Esophagus muscularis mucosa (tissue), 4 donors: ENCODE results near the gene SDHC. TPM values are rescaled to one million over a fixed set of nuclear protein-coding genes. Genes with fewer than 3 reads are reported as not detected.
A peak's percentile ranks its signal among the peaks of the same experiment; 100 is the strongest.

Experiments
- DNase-seq: peaks from one replicate; pipeline ENCODE4 v3.0.0-alpha.2; 2017; ENCODE audit errors: extremely low spot score
- H3K27ac ChIP-seq, 4 donors: fragments of 200-600 bp; sonication (generic); replicated peaks in 1 of 4; 1 replicate in 3 of 4; 2 replicates in 1 of 4; pipeline ENCODE4 v1.5.1; 2016 to 2019; ENCODE audit warnings: mild to moderate bottlenecking in 1 of 4
- H3K27me3 ChIP-seq, 4 donors: fragments of 200-600 bp; sonication (generic); one replicate each; pipeline versions ENCODE4 v1.5.1 to v1.6.0; 2016 to 2019
- H3K36me3 ChIP-seq, 4 donors: fragments of 200-600 bp; sonication (generic); one replicate each; pipeline ENCODE4 v1.5.1; 2016 to 2019
- H3K4me1 ChIP-seq, 4 donors: fragments of 200-600 bp; sonication (generic); one replicate each; pipeline ENCODE4 v1.5.1; 2016 to 2019
- H3K4me3 ChIP-seq, 4 donors: fragments of 200-600 bp; sonication (generic); 1 replicate in 2 of 4; 2 replicates in 2 of 4; pipeline ENCODE4 v1.5.1; 2016 to 2019; ENCODE audit warnings: mild to moderate bottlenecking in 4 of 4, moderate library complexity in 1 of 4
- H3K9me3 ChIP-seq, 4 donors: fragments of 200-600 bp; sonication (generic); 1 replicate in 3 of 4; 2 replicates in 1 of 4; pipeline ENCODE4 v1.5.1; 2016 to 2019
- EP300 ChIP-seq: sonication (generic); formaldehyde crosslinking; IDR thresholded peaks from one replicate; pipeline ENCODE4 v1.6.1; 2017; ENCODE audit warnings: antibody characterized with exemption
- POLR2A ChIP-seq: fragments of 450-650 bp; IDR thresholded peaks from one replicate; pipeline ENCODE4 v1.6.1; 2017; ENCODE audit warnings: antibody characterized with exemption, moderate library complexity, mild to moderate bottlenecking, low read depth
- POLR2AphosphoS5 ChIP-seq, 2 donors: sonication (generic); formaldehyde crosslinking; IDR thresholded peaks; one replicate each; pipeline ENCODE4 v1.6.1; 2017; ENCODE audit warnings: antibody characterized with exemption in 2 of 2
- WGBS: methylation state at CpG from one replicate; pipeline ENCODE4 v1.1.5; 2018; 5-methylcytosine and 5-hydroxymethylcytosine counted together
- intact Hi-C: fragments of 100-400 bp; cut with DNase I; formaldehyde crosslinking; loops from one replicate; pipeline ENCODE4 v1.15.1; 2023
- total RNA-seq, 4 donors: library from RNA; depleted of rRNA; stranded (reverse); fragments of >200 nt; gene quantifications; one replicate each; pipeline versions ENCODE4 v1.1.0 to v1.2.1, GENCODE V29; 2016
- TF ChIP-seq, protein P1 (sequence below), 3 experiments: fragments of 200-600 bp in 2 of 3; fragments of 450-650 bp in 1 of 3; sonication (generic) in 2 of 3; IDR thresholded peaks; one replicate each; pipeline ENCODE4 v1.5.1; 2017 to 2019; ENCODE audit warnings: antibody characterized with exemption in 3 of 3, mild to moderate bottlenecking in 2 of 3, moderate library complexity in 1 of 3

The SDHC gene
- total RNA-seq, 4 donors from 2014 or later = 18.7 to 64.8 (median 30.1) TPM

DNA sequence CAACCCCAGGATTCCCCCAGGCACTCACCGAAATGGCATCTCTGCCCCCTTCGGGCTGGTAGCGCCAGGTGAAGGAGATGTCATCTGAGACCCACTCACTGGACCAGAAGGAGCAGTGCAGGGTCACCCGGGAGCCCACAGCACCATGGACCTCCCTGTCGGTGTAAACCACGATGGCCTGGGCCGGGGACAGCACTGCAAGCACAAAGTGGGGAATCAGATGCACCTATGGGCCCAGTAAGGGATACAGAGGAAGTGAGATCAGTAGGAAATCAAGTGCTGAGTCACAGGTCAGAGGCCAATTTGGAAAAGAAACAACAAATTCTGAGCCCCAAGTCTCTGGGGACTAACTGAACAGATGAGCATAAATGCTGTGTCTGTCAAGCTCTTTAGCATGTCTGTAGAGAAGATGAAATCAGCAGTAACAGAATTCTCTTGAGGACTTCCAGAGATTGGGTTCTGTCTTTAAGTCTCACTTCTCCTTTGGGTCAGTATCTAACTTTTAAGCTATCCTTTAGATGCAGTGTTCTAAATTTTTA, 6.9 kb upstream of the SDHC start:
- peaks cover 20 to 36% (median 32%) of the 10 kb centered on the region in 4 donors for H3K4me1 ChIP-seq
- intact Hi-C loops = loop anchor here (5.0 kb wide), 2 partner anchors 70 to 80 kb away; partner anchors contain the start of gene TOMM40L

DNA sequence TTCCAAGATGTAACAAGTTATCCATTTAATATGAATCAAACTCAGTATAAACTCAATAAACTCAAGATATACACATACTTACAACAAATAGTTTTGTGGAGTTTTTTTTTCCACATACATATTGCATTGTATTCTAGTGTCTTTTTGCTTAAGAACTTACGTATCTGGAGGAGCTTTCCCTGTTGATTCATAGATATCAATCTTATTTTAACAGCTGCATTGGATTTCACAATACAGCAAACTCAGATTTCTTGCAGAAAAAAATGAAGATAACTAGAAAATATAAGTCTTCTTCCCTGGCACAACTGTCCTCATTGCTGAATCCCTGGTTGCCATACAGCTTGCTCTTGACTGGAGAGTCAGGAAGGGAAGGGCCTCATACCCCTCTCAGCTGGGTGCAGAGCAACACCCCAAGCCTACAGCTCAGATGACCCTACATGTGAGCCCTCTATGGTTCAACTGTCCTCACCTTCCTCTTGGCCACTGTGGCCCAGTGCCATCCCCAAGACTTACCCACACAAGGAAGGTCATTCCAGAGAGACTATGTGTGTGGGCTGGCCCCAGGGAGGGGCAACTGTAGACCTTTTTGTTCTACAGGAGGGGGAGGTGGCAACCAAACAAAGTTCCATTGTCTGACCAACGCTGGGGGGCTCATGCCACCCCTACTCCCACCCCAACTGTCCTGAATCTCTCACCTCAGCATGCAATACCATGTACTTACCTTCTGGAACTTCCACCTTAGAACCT, 6.1 kb upstream of the SDHC start:
- peaks cover 0 to 8% (median 0%) of the 10 kb centered on the region in 4 donors for H3K27me3 ChIP-seq
- peaks cover 20 to 36% (median 32%) of the 10 kb centered on the region in 4 donors for H3K4me1 ChIP-seq
- H3K9me3 ChIP-seq = no peaks in the 10 kb centered on the region
- no peak for DNase-seq
- 61% methylated on average over 2 of the region's 2 CpGs for WGBS
- TF ChIP-seq EP300 (no peak), POLR2AphosphoS5 (IDR thresholded peaks at IDR 0.05) (no peak), POLR2A (no peak)
- TF ChIP-seq, protein P1, sequence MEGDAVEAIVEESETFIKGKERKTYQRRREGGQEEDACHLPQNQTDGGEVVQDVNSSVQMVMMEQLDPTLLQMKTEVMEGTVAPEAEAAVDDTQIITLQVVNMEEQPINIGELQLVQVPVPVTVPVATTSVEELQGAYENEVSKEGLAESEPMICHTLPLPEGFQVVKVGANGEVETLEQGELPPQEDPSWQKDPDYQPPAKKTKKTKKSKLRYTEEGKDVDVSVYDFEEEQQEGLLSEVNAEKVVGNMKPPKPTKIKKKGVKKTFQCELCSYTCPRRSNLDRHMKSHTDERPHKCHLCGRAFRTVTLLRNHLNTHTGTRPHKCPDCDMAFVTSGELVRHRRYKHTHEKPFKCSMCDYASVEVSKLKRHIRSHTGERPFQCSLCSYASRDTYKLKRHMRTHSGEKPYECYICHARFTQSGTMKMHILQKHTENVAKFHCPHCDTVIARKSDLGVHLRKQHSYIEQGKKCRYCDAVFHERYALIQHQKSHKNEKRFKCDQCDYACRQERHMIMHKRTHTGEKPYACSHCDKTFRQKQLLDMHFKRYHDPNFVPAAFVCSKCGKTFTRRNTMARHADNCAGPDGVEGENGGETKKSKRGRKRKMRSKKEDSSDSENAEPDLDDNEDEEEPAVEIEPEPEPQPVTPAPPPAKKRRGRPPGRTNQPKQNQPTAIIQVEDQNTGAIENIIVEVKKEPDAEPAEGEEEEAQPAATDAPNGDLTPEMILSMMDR (IDR thresholded peaks at IDR 0.05) = no peak
- no peaks in the 10 kb centered on the region for H3K36me3 ChIP-seq
- intact Hi-C loops = loop anchor here (5.0 kb wide), 2 partner anchors 69 to 81 kb away; partner anchors contain the start of gene TOMM40L
- peak overlapping the region in 1 of 4 donors; percentile 3 for H3K4me3 ChIP-seq
- H3K27ac ChIP-seq = peak overlapping the region in 2 of 4 donors; percentile 16 to 46

More for the DNA sequence above, 6.9 kb upstream of the SDHC start:
- Histone ChIP-seq H3K27ac (peak overlapping the region; percentile 16 to 47 (median 40)), H3K9me3 (no peaks in the 10 kb centered on the region), H3K4me3 (no peak overlapping the region), H3K27me3 (peaks cover 0 to 8% (median 0%) of the 10 kb centered on the region in 4 donors), H3K36me3 (no peaks in the 10 kb centered on the region)
- 79% methylated on average over 7 of the region's 7 CpGs for WGBS
- TF ChIP-seq EP300 = no peak
- no peak for TF ChIP-seq POLR2AphosphoS5 (IDR thresholded peaks at IDR 0.05)
- TF ChIP-seq, protein P1 (IDR thresholded peaks at IDR 0.05) = no peak
- no peak for TF ChIP-seq POLR2A
- DNase-seq = no peak

DNA sequence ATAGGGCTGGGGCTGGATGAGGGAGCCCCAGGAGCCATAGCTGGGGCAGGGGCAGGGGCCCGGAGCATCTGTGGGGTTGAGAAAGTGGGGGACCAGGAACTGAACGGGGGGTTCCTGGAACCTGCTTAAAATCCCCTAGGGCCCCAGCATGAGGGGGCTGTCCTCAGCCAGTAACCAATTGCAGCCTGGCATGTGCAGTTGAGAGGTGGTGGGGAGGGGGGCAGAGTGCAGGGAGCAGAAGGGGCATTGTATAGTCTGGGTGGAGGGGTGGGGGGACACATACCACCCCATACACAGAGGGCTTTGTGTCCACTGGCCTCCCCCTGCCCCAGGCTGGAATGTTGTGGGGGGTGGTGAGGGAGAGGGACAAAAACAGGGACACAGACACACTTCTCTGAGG, 4.3 kb upstream of the SDHC start, which contains the start of gene MPZ:
Gene MPZ (minus strand): TSS at position 101 of the 400 bp plus-strand sequence. CDS start 63 bp downstream, at position 38.
- H3K9me3 ChIP-seq = no peaks in the 10 kb centered on the region
- WGBS = 49% methylated on average over 2 of the region's 2 CpGs
- intact Hi-C loops = loop anchor here (5.0 kb wide), 2 partner anchors 67 to 83 kb away; partner anchors contain the start of gene TOMM40L
- H3K36me3 ChIP-seq = no peaks in the 10 kb centered on the region
- peak within 1 kb of the TSS; percentile 4 to 26 (median 14) for H3K4me3 ChIP-seq
- no peak for DNase-seq
- no peak for TF ChIP-seq POLR2AphosphoS5 (IDR thresholded peaks at IDR 0.05)
- TF ChIP-seq, protein P1 (IDR thresholded peaks at IDR 0.05) = no peak
- H3K4me1 ChIP-seq = peaks cover 17 to 36% (median 34%) of the 10 kb centered on the region in 4 donors
- no peak within 1 kb of the TSS for H3K27ac ChIP-seq
- H3K27me3 ChIP-seq = peaks cover 0 to 8% (median 0%) of the 10 kb centered on the region in 4 donors

DNA sequence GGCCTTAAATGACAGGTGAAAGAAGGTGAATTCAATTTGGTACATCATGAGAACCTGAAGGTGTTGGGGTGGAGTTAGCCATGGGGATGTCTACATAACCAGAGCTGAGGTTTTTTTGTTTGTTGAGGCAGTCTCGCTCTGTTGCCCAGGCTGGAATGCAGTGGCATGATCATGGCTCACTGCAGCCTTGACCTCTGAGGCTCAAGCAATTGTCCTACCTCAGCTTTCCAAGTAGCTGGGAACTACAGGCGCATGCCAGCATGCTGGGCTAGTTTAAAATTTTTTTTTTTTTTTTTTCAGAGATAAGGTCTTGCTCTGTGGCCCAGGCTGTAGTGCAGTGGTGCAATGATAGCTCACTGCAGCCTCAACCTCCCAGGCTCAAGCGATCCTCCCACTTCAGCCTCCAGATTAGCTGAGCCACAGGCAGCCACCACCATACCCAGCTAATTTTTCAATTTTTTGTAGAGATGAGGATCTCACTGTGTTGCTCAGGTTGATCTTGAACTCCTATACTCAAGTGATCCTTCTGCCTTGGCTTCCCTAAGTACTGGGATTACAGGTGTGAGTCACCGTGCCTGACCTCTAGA, 2.5 kb upstream of the SDHC start:
- WGBS = 90% methylated on average over 4 of the region's 4 CpGs
- intact Hi-C loops = no loop called here
- H3K27me3 ChIP-seq = peaks cover 0 to 8% (median 0%) of the 10 kb centered on the region in 4 donors
- H3K36me3 ChIP-seq = no peaks in the 10 kb centered on the region
- peaks cover 19 to 32% (median 29%) of the 10 kb centered on the region in 4 donors for H3K4me1 ChIP-seq
- DNase-seq = no peak
- no peak overlapping the region for H3K4me3 ChIP-seq
- TF ChIP-seq, protein P1 (IDR thresholded peaks at IDR 0.05) = no peak
- TF ChIP-seq EP300 (no peak), POLR2A (no peak), POLR2AphosphoS5 (IDR thresholded peaks at IDR 0.05) (no peak)
- no peak overlapping the region for H3K27ac ChIP-seq
- H3K9me3 ChIP-seq = no peaks in the 10 kb centered on the region
